K562 (cell line): ENCODE results near the gene PYGM. TPM values are rescaled to one million over a fixed set of nuclear protein-coding genes. Genes with fewer than 3 reads are reported as not detected.

ENCODE experiments used
- ATF7 ChIP-seq: fragments of 450-650 bp; IDR thresholded peaks from 2 replicates; pipeline ENCODE4 v1.7.1; 2014; ENCODE audit warnings: mild to moderate bottlenecking, moderate library complexity
- BHLHE40 ChIP-seq: IDR thresholded peaks from 2 replicates; pipeline ENCODE4 v1.6.1; 2011; ENCODE audit warnings: low read length, improper control_type of control experiment
- CBFA2T3 ChIP-seq: fragments of 450-650 bp; IDR thresholded peaks from 2 replicates; pipeline ENCODE4 v1.6.1; 2017
- CTBP1 ChIP-seq: fragments of 450-650 bp; IDR thresholded peaks from 2 replicates; pipeline ENCODE4 v1.6.1; 2016; ENCODE audit warnings: borderline replicate concordance
- GATA2 ChIP-seq: sonication (generic); formaldehyde crosslinking; IDR thresholded peaks from 2 replicates; pipeline ENCODE4 v1.4.0; 2020; ENCODE audit warnings: mild to moderate bottlenecking, missing genetic modification reagents
- KAT7 ChIP-seq: sonication (generic); formaldehyde crosslinking; IDR thresholded peaks from 2 replicates; pipeline ENCODE4 v1.8.0; 2022; ENCODE audit warnings: missing genetic modification reagents, mild to moderate bottlenecking, borderline replicate concordance
- KDM1A ChIP-seq, 2 experiments: fragments of 450-650 bp; IDR thresholded peaks; 2 replicates each; pipeline ENCODE4 v1.6.1; 2016; ENCODE audit warnings: mild to moderate bottlenecking in 2 of 2
- KDM5B ChIP-seq: fragments of 200-600 bp; sonication (generic); IDR thresholded peaks from 2 replicates; pipeline ENCODE4 v1.6.1; 2012; ENCODE audit warnings: low read depth, mild to moderate bottlenecking, moderate library complexity, low read length, control low read depth, inconsistent platforms; ENCODE audit not compliant: insufficient replicate concordance
- MEF2D ChIP-seq: conservative IDR thresholded peaks from 2 replicates; pipeline ENCODE4 v1.6.1; 2016; ENCODE audit warnings: low read depth, missing genetic modification characterization, missing compliant biosample characterization
- MYC ChIP-seq, 2 experiments: fragments of 250-450 bp in 1 of 2; sonication (Bioruptor Pico) in 1 of 2; IDR thresholded peaks; 2 replicates each; pipeline versions ENCODE4 v1.5.1 to v1.6.1; 2012 to 2021; ENCODE audit warnings: low read depth in 2 of 2, borderline replicate concordance in 1 of 2, improper control_type of control experiment in 1 of 2, low read length in 1 of 2, mild to moderate bottlenecking in 1 of 2, moderate library complexity in 1 of 2
- NFE2 ChIP-seq: IDR thresholded peaks from 2 replicates; pipeline ENCODE4 v1.6.1; 2014; ENCODE audit warnings: antibody characterized with exemption, low read depth
- NR4A1 ChIP-seq, 2 experiments: fragments of 250-450 bp in 1 of 2; fragments of 450-650 bp in 1 of 2; sonication (Bioruptor Pico) in 1 of 2; IDR thresholded peaks; 2 replicates each; pipeline versions ENCODE4 v1.4.0 to v1.6.1; 2016 to 2020; ENCODE audit warnings: mild to moderate bottlenecking in 2 of 2, missing compliant biosample characterization in 1 of 2, missing genetic modification characterization in 1 of 2, moderate library complexity in 1 of 2
- PHF8 ChIP-seq: fragments of 200-600 bp; sonication (generic); IDR thresholded peaks from 2 replicates; pipeline ENCODE4 v1.6.1; 2012; ENCODE audit warnings: mixed run types, mild to moderate bottlenecking, inconsistent platforms, low read length, moderate library complexity, borderline replicate concordance
- RBFOX2 ChIP-seq: fragments of 200-400 bp; formaldehyde crosslinking; IDR thresholded peaks from 2 replicates; pipeline ENCODE4 v1.6.1; 2017; ENCODE audit warnings: low read depth, mild to moderate bottlenecking, low read length, moderate library complexity
- SMARCA4 ChIP-seq: fragments of 450-650 bp; IDR thresholded peaks from 2 replicates; pipeline ENCODE4 v1.6.1; 2016
- THAP12 ChIP-seq: fragments of 250-450 bp; sonication (Bioruptor Pico); IDR thresholded peaks from 2 replicates; pipeline ENCODE4 v1.9.0; 2021; ENCODE audit warnings: mild to moderate bottlenecking, inconsistent platforms
- ZC3H4 ChIP-seq: sonication (generic); formaldehyde crosslinking; IDR thresholded peaks from 2 replicates; pipeline ENCODE4 v1.9.0; 2021; ENCODE audit warnings: missing genetic modification reagents, borderline replicate concordance
- ZFPM2 ChIP-seq: fragments of 250-450 bp; sonication (Bioruptor Pico); IDR thresholded peaks from 2 replicates; pipeline ENCODE4 v1.5.1; 2022; ENCODE audit warnings: mild to moderate bottlenecking
- ZFX ChIP-seq: sonication (generic); formaldehyde crosslinking; IDR thresholded peaks from 2 replicates; pipeline ENCODE4 v1.8.0; 2022; ENCODE audit warnings: mild to moderate bottlenecking, missing genetic modification reagents, moderate library complexity
- ZNF239 ChIP-seq: fragments of 250-450 bp; sonication (Bioruptor Pico); IDR thresholded peaks from 2 replicates; pipeline ENCODE4 v1.4.0; 2020; ENCODE audit warnings: mild to moderate bottlenecking
- polyA plus RNA-seq, 8 experiments: library from polyadenylated mRNA; depleted of rRNA in 4 of 8; stranded (reverse) in 5 of 8; unstranded in 3 of 8; fragments of >200 nt; fragmentation: Nextera tagmentation in 2 of 8; fragmentation: Illumina TruSeq in 1 of 8; extraction: Ambion mirVana in 2 of 8; extraction: Trizol in 1 of 8; gene quantifications; 2 replicates each; pipeline versions ENCODE4 v1.2.1 to v1.2.3, GENCODE V29; 2011 to 2014; ENCODE audit warnings: inconsistent platforms in 1 of 8, missing spikeins in 1 of 8
- total RNA-seq, 7 experiments: library from RNA; depleted of rRNA in 6 of 7; stranded (reverse); fragments of >200 nt in 6 of 7; fragmentation: Illumina TruSeq in 2 of 7; extraction: Trizol in 2 of 7; gene quantifications; 2 replicates each; pipeline versions ENCODE4 v1.2.1 to v1.2.3, GENCODE V29; 2011 to 2021; ENCODE audit warnings: low replicate concordance in 1 of 7
- TF ChIP-seq, protein P1 (sequence below): fragments of 450-650 bp; IDR thresholded peaks from 2 replicates; pipeline ENCODE4 v1.6.1; 2016
- TF ChIP-seq, protein P2 (sequence below), 2 experiments: IDR thresholded peaks; 2 replicates each; pipeline ENCODE4 v1.6.1; 2012; ENCODE audit warnings: improper control_type of control experiment in 2 of 2, low read depth in 2 of 2, low read length in 2 of 2, borderline replicate concordance in 1 of 2

The PYGM gene
- total and polyA plus RNA-seq, 9 of the 15 experiments (the other 6 are each of a cell fraction or from before 2014, with no cell fraction given), result 0.07 to 1.5 (median 0.68) TPM

GRCh38 chr11:64754124-64754918, 5.5 kb downstream of the PYGM start (continued):
- TF ChIP-seq ZNF239 (CRISPR knock-in tag) (no peak), GATA2 (CRISPR knock-in tag) (peak; percentile 86), CBFA2T3 (peak; percentile 44; the same call in 1 of the 2 replicates), CTBP1 (peak; percentile 56; the same call in 1 of the 2 replicates), KAT7 (CRISPR knock-in tag) (0 out of 2 replicates have a peak, but pooled peaks have one; percentile 63), ZFX (peak; percentile 92), BHLHE40 (peak; percentile 93), ATF7 (0 out of 2 replicates have a peak, but pooled peaks have one; percentile 13), THAP12 (CRISPR knock-in tag) (no peak), ZFPM2 (CRISPR knock-in tag) (no peak), NFE2 (no peak), NR4A1 (CRISPR knock-in tag; IDR thresholded peaks at IDR 0.05) (no peak), NR4A1 (tag; IDR thresholded peaks at IDR 0.05) (peak; percentile 73; the same call in 1 of the 2 replicates), SMARCA4 (peak; percentile 44; the same call in 1 of the 2 replicates), PHF8 (peak; percentile 46; the same call in 1 of the 2 replicates), MEF2D (tag) (0 out of 2 replicates have a peak, but pooled peaks have one; percentile 46), MYC (IDR thresholded peaks at IDR 0.05; ENCODE audit: low read depth, low read length) (peak; percentile 61; the same call in 1 of the 2 replicates), MYC (CRISPR knock-in tag; IDR thresholded peaks at IDR 0.05; ENCODE audit: borderline replicate concordance, low read depth) (no peak), KDM5B (peak; percentile 57), RBFOX2 (peak; percentile 47; the same call in 1 of the 2 replicates), ZC3H4 (CRISPR knock-in tag) (0 out of 2 replicates have a peak, but pooled peaks have one; percentile 9), KDM1A (IDR thresholded peaks at IDR 0.05) (0 out of 4 replicates have a peak, but pooled peaks of 1 of the 2 experiments have one; percentile 12)
- TF ChIP-seq, protein P1, sequence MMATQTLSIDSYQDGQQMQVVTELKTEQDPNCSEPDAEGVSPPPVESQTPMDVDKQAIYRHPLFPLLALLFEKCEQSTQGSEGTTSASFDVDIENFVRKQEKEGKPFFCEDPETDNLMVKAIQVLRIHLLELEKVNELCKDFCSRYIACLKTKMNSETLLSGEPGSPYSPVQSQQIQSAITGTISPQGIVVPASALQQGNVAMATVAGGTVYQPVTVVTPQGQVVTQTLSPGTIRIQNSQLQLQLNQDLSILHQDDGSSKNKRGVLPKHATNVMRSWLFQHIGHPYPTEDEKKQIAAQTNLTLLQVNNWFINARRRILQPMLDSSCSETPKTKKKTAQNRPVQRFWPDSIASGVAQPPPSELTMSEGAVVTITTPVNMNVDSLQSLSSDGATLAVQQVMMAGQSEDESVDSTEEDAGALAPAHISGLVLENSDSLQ, result no peak
- TF ChIP-seq, protein P2, sequence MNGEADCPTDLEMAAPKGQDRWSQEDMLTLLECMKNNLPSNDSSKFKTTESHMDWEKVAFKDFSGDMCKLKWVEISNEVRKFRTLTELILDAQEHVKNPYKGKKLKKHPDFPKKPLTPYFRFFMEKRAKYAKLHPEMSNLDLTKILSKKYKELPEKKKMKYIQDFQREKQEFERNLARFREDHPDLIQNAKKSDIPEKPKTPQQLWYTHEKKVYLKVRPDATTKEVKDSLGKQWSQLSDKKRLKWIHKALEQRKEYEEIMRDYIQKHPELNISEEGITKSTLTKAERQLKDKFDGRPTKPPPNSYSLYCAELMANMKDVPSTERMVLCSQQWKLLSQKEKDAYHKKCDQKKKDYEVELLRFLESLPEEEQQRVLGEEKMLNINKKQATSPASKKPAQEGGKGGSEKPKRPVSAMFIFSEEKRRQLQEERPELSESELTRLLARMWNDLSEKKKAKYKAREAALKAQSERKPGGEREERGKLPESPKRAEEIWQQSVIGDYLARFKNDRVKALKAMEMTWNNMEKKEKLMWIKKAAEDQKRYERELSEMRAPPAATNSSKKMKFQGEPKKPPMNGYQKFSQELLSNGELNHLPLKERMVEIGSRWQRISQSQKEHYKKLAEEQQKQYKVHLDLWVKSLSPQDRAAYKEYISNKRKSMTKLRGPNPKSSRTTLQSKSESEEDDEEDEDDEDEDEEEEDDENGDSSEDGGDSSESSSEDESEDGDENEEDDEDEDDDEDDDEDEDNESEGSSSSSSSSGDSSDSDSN (IDR thresholded peaks at IDR 0.05; ENCODE audit: borderline replicate concordance in 1 of 2, low read depth in 2 of 2, low read length in 2 of 2), result 0 out of 4 replicates have a peak, but pooled peaks have one; percentile 65 to 74
